Esophagus (tissue), 2 donors: ENCODE results near the gene RBP7. TPM values are rescaled to one million over a fixed set of nuclear protein-coding genes. Genes with fewer than 3 reads are reported as not detected.
A peak's percentile ranks its signal among the peaks of the same experiment; 100 is the strongest.
"Not testable (repeated sequence)": the region's sequence is repeated elsewhere in the genome, so short reads cannot be mapped to it uniquely, and the experiment has no call there.

ENCODE experiments used
- H3K27ac ChIP-seq, 2 donors: one replicate each; pipeline ENCODE4 v1.5.1; 2013; ENCODE audit warnings: low read depth in 2 of 2, mild to moderate bottlenecking in 2 of 2, inconsistent platforms in 1 of 2, low read length in 1 of 2, moderate library complexity in 1 of 2
- H3K27me3 ChIP-seq, 2 donors: one replicate each; pipeline ENCODE4 v1.6.1; 2013; ENCODE audit warnings: low read length in 2 of 2, control low read depth in 1 of 2, mild to moderate bottlenecking in 1 of 2; ENCODE audit not compliant: insufficient read depth in 2 of 2, control insufficient read depth in 1 of 2
- H3K36me3 ChIP-seq, 2 donors: one replicate each; pipeline ENCODE4 v1.6.1; 2013; ENCODE audit warnings: low read length in 1 of 2; ENCODE audit not compliant: control insufficient read depth in 2 of 2, insufficient read depth in 2 of 2
- H3K4me1 ChIP-seq, 2 donors: one replicate each; pipeline ENCODE4 v1.6.1; 2013; ENCODE audit warnings: low read length in 1 of 2; ENCODE audit not compliant: control insufficient read depth in 2 of 2, insufficient read depth in 2 of 2
- H3K4me3 ChIP-seq, 2 donors: one replicate each; pipeline ENCODE4 v1.5.1; 2013; ENCODE audit warnings: low read length in 2 of 2, mild to moderate bottlenecking in 2 of 2, low read depth in 1 of 2, moderate library complexity in 1 of 2
- H3K9me3 ChIP-seq, 2 donors: one replicate each; pipeline ENCODE4 v1.6.1; 2013; ENCODE audit warnings: mild to moderate bottlenecking in 2 of 2, low read depth in 1 of 2, low read length in 1 of 2, moderate library complexity in 1 of 2; ENCODE audit not compliant: control insufficient read depth in 2 of 2, insufficient read depth in 1 of 2
- WGBS, 2 donors: extraction: QIAGEN DNeasy Blood & Tissue Kit; methylation state at CpG; one replicate each; pipeline ENCODE4 v1.1.7; 2013; 5-methylcytosine and 5-hydroxymethylcytosine counted together
- polyA plus RNA-seq, 2 donors: library from polyadenylated mRNA; stranded (reverse); fragments of 200-250 nt; gene quantifications; one replicate each; pipeline ENCODE4 v1.2.3, GENCODE V29; 2013
- donor health status: healthy with polysubstance abuse.
- donor health status: Bipolar disorder and iron deficiency.

RBP7 gene
- polyA plus RNA-seq, 2 donors: 47.6 to 66.9 TPM

DNA sequence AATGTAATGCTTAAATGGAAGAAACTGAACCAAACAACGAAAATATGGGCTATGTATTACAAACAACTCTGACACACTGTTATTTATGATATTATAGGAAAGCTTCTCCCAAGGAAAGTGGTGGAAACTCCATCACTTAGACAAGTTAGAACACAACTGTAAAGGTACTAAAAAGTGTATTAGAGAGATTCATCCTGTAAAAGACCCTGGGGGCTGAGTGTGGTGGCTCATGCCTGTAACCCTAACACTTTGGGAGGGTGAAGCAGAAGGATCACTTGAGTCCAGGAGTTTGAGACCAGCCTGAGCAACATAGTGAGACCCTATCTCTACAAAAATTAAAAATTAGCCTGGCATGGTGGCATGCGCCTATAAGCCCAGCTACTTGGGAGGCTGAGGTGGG, 28.3 kb downstream of the RBP7 start:
- Histone ChIP-seq H3K36me3 (no peaks in the 10 kb centered on the region), H3K27ac (no peak overlapping the region), H3K4me1 (no peaks in the 10 kb centered on the region), H3K27me3 (no peaks in the 10 kb centered on the region), H3K9me3 (no peaks in the 10 kb centered on the region), H3K4me3 (no peak overlapping the region)
- 84 to 91% methylated on average over 2 of the region's 2 CpGs for WGBS, 2 donors

GRCh38 chr1:10027027-10027426, 30.0 kb downstream of the RBP7 start:
- Histone ChIP-seq H3K4me3 (no peak overlapping the region), H3K27ac (no peak overlapping the region), H3K36me3 (no peaks in the 10 kb centered on the region), H3K9me3 (no peaks in the 10 kb centered on the region), H3K27me3 (no peaks in the 10 kb centered on the region), H3K4me1 (no peaks in the 10 kb centered on the region)

DNA sequence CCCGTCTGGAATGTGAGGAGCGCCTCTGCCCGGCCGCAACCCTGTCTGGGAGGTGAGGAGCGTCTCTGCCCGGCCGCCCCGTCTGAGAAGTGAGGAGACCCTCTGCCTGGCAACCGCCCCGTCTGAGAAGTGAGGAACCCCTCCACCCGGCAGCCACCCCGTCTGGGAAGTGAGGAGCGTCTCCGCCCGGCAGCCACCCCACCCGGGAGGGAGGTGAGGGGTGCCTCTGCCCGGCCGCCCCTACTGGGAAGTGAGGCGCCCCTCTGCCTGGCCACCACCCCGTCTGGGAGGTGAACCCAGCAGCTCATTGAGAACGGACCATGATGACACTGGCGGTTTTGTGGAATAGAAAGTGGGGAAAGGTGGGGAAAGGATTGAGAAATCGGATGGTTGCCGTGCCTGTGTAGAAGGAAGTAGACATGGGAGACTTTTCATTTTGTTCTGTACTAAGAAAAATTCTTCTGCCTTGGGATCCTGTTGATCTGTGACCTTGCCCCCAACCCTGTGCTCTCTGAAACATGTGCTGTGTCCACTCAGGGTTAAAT, 32.0 kb downstream of the RBP7 start:
- H3K36me3 ChIP-seq, H3K27ac ChIP-seq, H3K9me3 ChIP-seq, H3K27me3 ChIP-seq, H3K4me3 ChIP-seq, H3K4me1 ChIP-seq: not testable (repeated sequence)
- 90 to 92% methylated on average over 12 to 24 of the region's 24 CpGs for WGBS, 2 donors

- Histone ChIP-seq H3K4me1 (no peaks in the 10 kb centered on the region), H3K9me3 (no peaks in the 10 kb centered on the region), H3K4me3 (no peak overlapping the region), H3K36me3 (no peaks in the 10 kb centered on the region), H3K27me3 (no peaks in the 10 kb centered on the region), H3K27ac (no peak overlapping the region)
- 94 to 96% methylated on average over 3 of the region's 3 CpGs for WGBS, 2 donors
These were observed 34.4 kb downstream of the RBP7 start for GRCh38 chr1:10031461-10031860.

DNA sequence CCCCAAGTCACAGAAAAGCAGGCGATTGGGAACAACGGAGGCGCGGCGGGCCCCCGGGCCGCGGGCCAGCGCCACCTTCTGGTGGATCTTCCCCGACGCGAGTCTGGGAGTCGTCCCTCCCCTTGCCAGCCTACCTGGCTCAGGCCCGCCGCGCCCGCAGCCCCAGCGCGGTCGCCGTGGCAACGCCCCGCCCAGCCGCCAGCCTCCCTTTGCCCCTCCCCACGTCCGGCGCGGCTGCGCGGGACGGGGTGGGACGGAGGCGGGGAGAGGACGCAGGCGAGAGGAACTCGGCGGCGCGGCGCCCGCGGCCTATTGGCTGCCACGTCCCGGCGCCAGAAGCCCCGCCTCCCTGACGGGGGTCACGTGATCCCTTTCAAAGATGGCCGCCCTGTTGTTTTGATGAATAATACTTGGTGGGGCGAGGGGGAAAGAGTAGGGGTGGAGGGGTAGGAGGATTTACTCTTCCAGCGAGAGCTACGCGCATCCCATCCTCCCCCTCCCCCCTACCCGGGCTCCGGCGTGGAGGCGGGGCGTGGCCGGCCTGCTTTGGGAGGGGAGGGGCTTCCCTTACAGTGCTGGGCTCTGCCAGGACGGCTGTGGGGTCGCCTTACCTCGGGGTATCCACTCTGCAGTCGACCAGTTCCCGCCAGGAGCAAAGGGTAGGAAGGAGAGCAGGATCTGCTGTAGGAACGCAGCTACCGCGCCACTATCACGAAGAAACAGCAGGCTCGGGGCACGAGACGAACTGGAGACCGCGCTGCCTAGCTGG, 35.7 kb downstream of the RBP7 start, which contains the start of gene UBE4B:
TSS of gene UBE4B (plus strand) at position 369 of the 769 bp plus-strand sequence. CDS start 713 bp downstream, outside the sequence.
- WGBS, 2 donors: 0 to 1% methylated on average over 60 to 73 of the region's 73 CpGs
- H3K4me1 ChIP-seq: no peaks in the 10 kb centered on the region
- H3K27ac ChIP-seq: peak within 1 kb of the TSS; percentile 97 to 98
- H3K36me3 ChIP-seq: no peaks in the 10 kb centered on the region
- H3K27me3 ChIP-seq: no peaks in the 10 kb centered on the region
- no peaks in the 10 kb centered on the region for H3K9me3 ChIP-seq
- peak within 1 kb of the TSS; percentile 88 to 90 for H3K4me3 ChIP-seq

DNA sequence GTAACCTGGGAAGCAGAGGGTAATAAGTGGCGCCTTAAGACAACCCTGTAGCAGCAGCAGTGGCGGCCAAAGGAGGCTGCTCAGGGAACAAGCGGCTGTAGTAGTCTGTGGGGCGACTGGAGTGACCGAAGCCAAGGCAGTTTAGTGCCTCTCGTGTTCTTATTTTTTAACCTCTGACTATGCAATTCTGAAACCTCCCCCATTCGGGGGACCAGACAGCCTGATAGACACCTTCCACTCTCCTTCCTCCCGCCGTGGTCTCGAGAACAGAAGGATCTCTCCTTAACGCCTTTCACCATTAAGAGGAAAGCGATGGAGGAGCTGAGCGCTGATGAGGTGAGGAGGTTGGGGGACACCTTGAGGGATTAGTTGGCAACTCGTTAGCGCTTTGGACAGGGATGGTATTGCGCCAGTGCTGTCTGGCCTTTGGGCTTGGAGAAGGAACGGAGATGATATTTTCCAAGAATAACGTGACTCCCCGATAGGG, 36.4 kb downstream of the RBP7 start:
- H3K27ac ChIP-seq: peak overlapping the region; percentile 97 to 98
- peaks cover 0 to under 1% of the 10 kb centered on the region in 2 donors for H3K36me3 ChIP-seq
- no peaks in the 10 kb centered on the region for H3K27me3 ChIP-seq
- no peaks in the 10 kb centered on the region for H3K9me3 ChIP-seq
- H3K4me1 ChIP-seq: no peaks in the 10 kb centered on the region
- 1% methylated on average over 19 of the region's 19 CpGs for WGBS, 2 donors
- peak overlapping the region; percentile 88 to 90 for H3K4me3 ChIP-seq

GRCh38 chr1:10042746-10043145, 45.7 kb downstream of the RBP7 start:
- H3K27me3 ChIP-seq: no peaks in the 10 kb centered on the region
- H3K36me3 ChIP-seq: peaks cover 3 to 4% of the 10 kb centered on the region in 2 donors
- no peak overlapping the region for H3K4me3 ChIP-seq
- WGBS, 2 donors: 94 to 95% methylated on average over 4 of the region's 4 CpGs
- H3K9me3 ChIP-seq: no peaks in the 10 kb centered on the region
- no peak overlapping the region for H3K27ac ChIP-seq
- H3K4me1 ChIP-seq: peaks cover 3 to 17% of the 10 kb centered on the region in 2 donors

- no peaks in the 10 kb centered on the region for H3K9me3 ChIP-seq
- no peaks in the 10 kb centered on the region for H3K27me3 ChIP-seq
- WGBS, 2 donors: 60 to 67% methylated on average over 8 of the region's 8 CpGs
- no peak overlapping the region for H3K4me3 ChIP-seq
- H3K36me3 ChIP-seq: no peaks in the 10 kb centered on the region
- peaks cover 6 to 17% of the 10 kb centered on the region in 2 donors for H3K4me1 ChIP-seq
- H3K27ac ChIP-seq: peak overlapping the region; percentile 74 to 81
These were observed 48.7 kb downstream of the RBP7 start for GRCh38 chr1:10045480-10046355.

DNA sequence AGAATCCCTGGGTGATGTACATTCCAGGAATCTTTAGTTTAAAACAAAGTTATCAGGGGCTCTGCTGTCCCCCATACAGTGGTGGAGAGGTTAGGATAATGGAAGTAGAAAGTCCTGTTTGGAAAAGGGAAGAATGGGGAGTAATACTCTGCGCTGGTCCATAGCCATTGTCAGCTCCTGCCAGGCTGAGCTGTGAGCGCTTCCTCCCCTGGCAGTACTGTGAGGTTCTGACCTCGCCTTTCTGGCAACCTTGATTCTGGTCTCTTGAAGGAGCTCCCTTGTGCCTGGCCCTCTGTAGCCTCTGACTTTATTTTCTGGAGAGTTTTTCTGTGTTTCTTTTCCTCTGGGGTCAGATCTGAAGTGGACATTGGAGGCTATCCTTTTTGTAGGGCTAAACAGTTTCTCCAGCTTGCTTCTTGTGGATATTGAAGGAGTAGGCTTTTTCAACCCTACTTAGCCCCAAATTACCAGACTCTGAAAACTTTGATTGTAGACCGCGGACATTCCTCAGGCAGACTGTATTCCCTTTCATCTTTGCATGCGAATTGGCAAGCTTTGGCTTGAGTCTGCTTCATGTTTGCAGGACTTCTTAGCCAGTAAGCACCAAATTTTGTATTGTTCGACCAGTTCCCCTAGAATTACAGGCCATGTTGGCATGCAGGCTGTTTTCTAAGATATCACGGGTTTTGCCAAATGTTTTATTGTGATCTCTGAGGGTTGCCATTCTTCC, 49.5 kb downstream of the RBP7 start:
- peaks cover 6 to 17% of the 10 kb centered on the region in 2 donors for H3K4me1 ChIP-seq
- peak overlapping the region; percentile 74 to 81 for H3K27ac ChIP-seq
- no peaks in the 10 kb centered on the region for H3K27me3 ChIP-seq
- no peaks in the 10 kb centered on the region for H3K9me3 ChIP-seq
- H3K4me3 ChIP-seq: no peak overlapping the region
- no peaks in the 10 kb centered on the region for H3K36me3 ChIP-seq
- WGBS, 2 donors: 38 to 50% methylated on average over 8 of the region's 8 CpGs
